Measurements from ENCODE around the gene SSR1.
"Not testable (repeated sequence)": the region's sequence is repeated elsewhere in the genome, so short reads cannot be mapped to it uniquely, and the experiment has no call there.

The SSR1 gene

GRCh38 chr6:7319406-7319805, 6.4 kb upstream of the SSR1 start:
- in situ Hi-C loops (cut with MboI; ENCODE audit: low sequenced_read_pairs), result not testable (repeated sequence)

GRCh38 chr6:7317538-7317937, 4.5 kb upstream of the SSR1 start:
- in situ Hi-C loops (cut with MboI; ENCODE audit: low sequenced_read_pairs), result no loop called here

- in situ Hi-C loops (cut with MboI; ENCODE audit: low sequenced_read_pairs), result no loop called here
Measured at GRCh38 chr6:7316658-7317533, 3.9 kb upstream of the SSR1 start.

- in situ Hi-C loops (cut with MboI; ENCODE audit: low sequenced_read_pairs), result no loop called here
Measured at GRCh38 chr6:7315948-7316365, 3.0 kb upstream of the SSR1 start.

GRCh38 chr6:7315087-7315947, 2.3 kb upstream of the SSR1 start:
- in situ Hi-C loops (cut with MboI; ENCODE audit: low sequenced_read_pairs), result not testable (repeated sequence)

GRCh38 chr6:7314414-7314813, 1.4 kb upstream of the SSR1 start:
- in situ Hi-C loops (cut with MboI; ENCODE audit: low sequenced_read_pairs), result no loop called here

- in situ Hi-C loops (cut with MboI; ENCODE audit: low sequenced_read_pairs), result no loop called here
Measured at GRCh38 chr6:7313505-7314165, 636 bp upstream of the SSR1 start.

- in situ Hi-C loops (cut with MboI; ENCODE audit: low sequenced_read_pairs), result no loop called here
Measured at GRCh38 chr6:7311917-7312615, 933 bp downstream of the SSR1 start.

GRCh38 chr6:7311176-7311575, 1.8 kb downstream of the SSR1 start:
- in situ Hi-C loops (cut with MboI; ENCODE audit: low sequenced_read_pairs), result no loop called here

GRCh38 chr6:7309050-7309449, 3.9 kb downstream of the SSR1 start:
- in situ Hi-C loops (cut with MboI; ENCODE audit: low sequenced_read_pairs), result no loop called here

- in situ Hi-C loops (cut with MboI; ENCODE audit: low sequenced_read_pairs), result no loop called here
Measured at GRCh38 chr6:7307533-7307932, 5.5 kb downstream of the SSR1 start.

- in situ Hi-C loops (cut with MboI; ENCODE audit: low sequenced_read_pairs), result no loop called here
Measured at GRCh38 chr6:7304821-7305220, 8.2 kb downstream of the SSR1 start.

- in situ Hi-C loops (cut with MboI; ENCODE audit: low sequenced_read_pairs), result no loop called here
Measured at GRCh38 chr6:7301702-7302101, 11.3 kb downstream of the SSR1 start.

GRCh38 chr6:7300926-7301325, 12.1 kb downstream of the SSR1 start:
- in situ Hi-C loops (cut with MboI; ENCODE audit: low sequenced_read_pairs), result no loop called here

GRCh38 chr6:7298113-7298512, 14.9 kb downstream of the SSR1 start:
- in situ Hi-C loops (cut with MboI; ENCODE audit: low sequenced_read_pairs), result no loop called here

- in situ Hi-C loops (cut with MboI; ENCODE audit: low sequenced_read_pairs), result no loop called here
Measured at GRCh38 chr6:7296602-7297001, 16.4 kb downstream of the SSR1 start.

GRCh38 chr6:7295916-7296315, 17.1 kb downstream of the SSR1 start:
- in situ Hi-C loops (cut with MboI; ENCODE audit: low sequenced_read_pairs), result no loop called here

GRCh38 chr6:7292596-7293255, 20.3 kb downstream of the SSR1 start:
- in situ Hi-C loops (cut with MboI; ENCODE audit: low sequenced_read_pairs), result no loop called here

GRCh38 chr6:7290079-7290478, 22.9 kb downstream of the SSR1 start:
- in situ Hi-C loops (cut with MboI; ENCODE audit: low sequenced_read_pairs), result no loop called here

- in situ Hi-C loops (cut with MboI; ENCODE audit: low sequenced_read_pairs), result no loop called here
Measured at GRCh38 chr6:7285416-7285815, 27.6 kb downstream of the SSR1 start.

Measured in hTERT RPE-1 (cell line).